Measurements from ENCODE around the gene ZDHHC4. TPM values are rescaled to one million over a fixed set of nuclear protein-coding genes. Genes with fewer than 3 reads are reported as not detected.

ZDHHC4 gene
- total and polyA plus RNA-seq, 9 of the 15 experiments (the other 6 are each of a cell fraction or from before 2014, with no cell fraction given), result 33.4 to 106 (median 58.3) TPM

DNA sequence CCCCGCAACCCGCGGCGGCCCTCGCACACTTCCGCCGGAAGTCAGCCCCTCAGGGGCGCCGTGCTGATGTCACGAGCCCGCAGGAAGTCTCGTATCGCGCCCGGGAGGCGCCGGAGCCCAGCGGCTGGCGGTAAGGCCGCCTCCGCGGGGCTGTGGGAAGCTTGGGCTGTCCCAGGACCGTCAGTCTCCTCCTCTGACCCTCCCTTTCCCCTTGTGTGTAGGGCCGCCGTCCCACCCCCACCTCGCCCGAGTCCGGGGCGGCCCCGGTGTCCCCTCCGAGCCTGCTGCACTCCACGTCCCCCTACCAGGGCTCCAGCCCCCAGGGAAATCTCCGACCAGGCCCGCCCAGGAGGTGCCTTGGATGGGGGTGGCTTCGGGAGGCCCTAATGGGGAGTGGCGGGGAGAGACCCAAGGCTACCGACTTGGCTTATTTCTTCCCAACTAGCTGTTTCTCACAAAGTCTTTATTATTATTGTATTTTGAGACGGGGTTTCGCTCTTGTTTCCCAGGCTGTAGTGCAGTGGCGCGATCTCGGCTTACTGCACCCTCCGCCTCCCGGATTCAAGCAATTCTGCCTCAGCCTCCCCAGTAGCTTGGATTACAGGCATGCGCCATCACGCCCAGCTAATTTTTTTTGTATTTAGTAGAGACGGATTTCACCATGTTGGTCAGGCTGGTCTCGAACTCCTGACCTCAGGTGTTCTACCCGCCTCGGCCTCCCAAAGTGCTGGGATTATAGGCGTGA, at the start of gene ZDHHC4 (continued):
- TF ChIP-seq KLF6 (CRISPR knock-in tag; IDR thresholded peaks at IDR 0.05; ENCODE audit: borderline replicate concordance) (no peak), SNIP1 (IDR thresholded peaks at IDR 0.05; ENCODE audit: low read depth) (no peak), CCNT2 (IDR thresholded peaks at IDR 0.05; ENCODE audit: borderline replicate concordance, extremely low read depth, insufficient read length, low read depth, low read length) (peak; percentile 82), SUPT5H (IDR thresholded peaks at IDR 0.05) (peak; percentile 98), MAFK (IDR thresholded peaks at IDR 0.05; ENCODE audit: low read length) (no peak), TOE1 (IDR thresholded peaks at IDR 0.05; ENCODE audit: borderline replicate concordance) (peak; percentile 49; the same call in 1 of the 2 replicates), TOE1 (CRISPR knock-in tag; IDR thresholded peaks at IDR 0.05; ENCODE audit: borderline replicate concordance, low read depth) (no peak), SAFB (IDR thresholded peaks at IDR 0.05; ENCODE audit: borderline replicate concordance, low read depth, low read length) (0 out of 2 replicates have a peak, but pooled peaks have one; percentile 25), NR1H2 (CRISPR knock-in tag; IDR thresholded peaks at IDR 0.05) (peak; percentile 51; the same call in 1 of the 2 replicates), RNF2 (IDR thresholded peaks at IDR 0.05) (peak; percentile 35; the same call in 1 of the 2 replicates), TEAD1 (CRISPR knock-in tag; IDR thresholded peaks at IDR 0.05) (no peak), ZFP91 (CRISPR knock-in tag; IDR thresholded peaks at IDR 0.05) (no peak), SMAD2 (IDR thresholded peaks at IDR 0.05; ENCODE audit: low read depth, low read length) (no peak), ZBTB8A (IDR thresholded peaks at IDR 0.05; ENCODE audit: partially characterized antibody) (no peak), RAD51 (IDR thresholded peaks at IDR 0.05; ENCODE audit: borderline replicate concordance, low read depth) (peak; percentile 40; the same call in 1 of the 2 replicates), NR2F6 (CRISPR knock-in tag; IDR thresholded peaks at IDR 0.05) (no peak), NBN (IDR thresholded peaks at IDR 0.05; ENCODE audit: low read depth) (peak; percentile 59; the same call in 1 of the 2 replicates), RFX7 (CRISPR knock-in tag; IDR thresholded peaks at IDR 0.05) (no peak), MYC (IDR thresholded peaks at IDR 0.05; ENCODE audit: low read depth, low read length) (peak; percentile 75), MYC (CRISPR knock-in tag; IDR thresholded peaks at IDR 0.05; ENCODE audit: borderline replicate concordance, low read depth) (peak; percentile 71; the same call in 1 of the 2 replicates), POLR2B (IDR thresholded peaks at IDR 0.05; ENCODE audit: low read depth, partially characterized antibody) (peak; percentile 95), CXXC5 (CRISPR knock-in tag; IDR thresholded peaks at IDR 0.05) (peak; percentile 94), SOX6 (IDR thresholded peaks at IDR 0.05) (no peak; the same call in 1 of the 2 replicates), ETV5 (CRISPR knock-in tag; IDR thresholded peaks at IDR 0.05; ENCODE audit: low read depth) (peak; percentile 78), CREBBP (IDR thresholded peaks at IDR 0.05; ENCODE audit: low read depth, low read length) (no peak), NFE2 (IDR thresholded peaks at IDR 0.05; ENCODE audit: low read depth) (no peak), ZNF79 (CRISPR knock-in tag; IDR thresholded peaks at IDR 0.05; ENCODE audit: low read depth) (no peak), ELF4 (CRISPR knock-in tag; IDR thresholded peaks at IDR 0.05) (no peak), ZSCAN32 (CRISPR knock-in tag; IDR thresholded peaks at IDR 0.05) (no peak)
